Left ventricle myocardium inferior (tissue), 1 donor: Measurements from ENCODE around the gene JAK3. TPM values are rescaled to one million over a fixed set of nuclear protein-coding genes. Genes with fewer than 3 reads are reported as not detected.

Experiments used
- DNase-seq: peaks from one replicate; pipeline ENCODE4 v3.0.0-alpha.2; 2020
- H3K27ac ChIP-seq: fragments of 200-600 bp; replicated peaks from 2 replicates; pipeline ENCODE4 v1.8.0; 2021
- H3K27me3 ChIP-seq: fragments of 200-600 bp; 2 replicates; pipeline ENCODE4 v1.8.0; 2021; ENCODE audit warnings: low read depth
- H3K36me3 ChIP-seq: fragments of 200-600 bp; 2 replicates; pipeline ENCODE4 v1.8.0; 2021
- H3K4me1 ChIP-seq: fragments of 200-600 bp; 2 replicates; pipeline ENCODE4 v1.8.0; 2021
- H3K4me3 ChIP-seq: fragments of 200-600 bp; 2 replicates; pipeline ENCODE4 v1.8.0; 2021; ENCODE audit warnings: mild to moderate bottlenecking, moderate library complexity
- H3K9me3 ChIP-seq: fragments of 200-600 bp; replicated peaks from 2 replicates; pipeline ENCODE4 v1.8.0; 2021
- CTCF ChIP-seq: fragments of 200-600 bp; IDR thresholded peaks from 2 replicates; pipeline ENCODE4 v1.8.0; 2021; ENCODE audit warnings: antibody characterized with exemption, mild to moderate bottlenecking, borderline replicate concordance
- intact Hi-C: fragments of 100-400 bp; cut with micrococcal nuclease; formaldehyde crosslinking; loops from one replicate; pipeline ENCODE4 v1.11.0; 2022
- total RNA-seq: library from RNA; stranded (reverse); fragmentation: NEBNext Ultra II Directional; extraction: Animal tissue kit (Norgen Biotek cat#: 25700); gene quantifications from one replicate; pipeline ENCODE4 v1.2.1, GENCODE V29; 2021
- donor health status: DM: no; HTN: yes; CAD: no; lungs with severe emphysema.

JAK3 gene
- total RNA-seq, 1 donor from 2014 or later: 1.7 TPM

DNA sequence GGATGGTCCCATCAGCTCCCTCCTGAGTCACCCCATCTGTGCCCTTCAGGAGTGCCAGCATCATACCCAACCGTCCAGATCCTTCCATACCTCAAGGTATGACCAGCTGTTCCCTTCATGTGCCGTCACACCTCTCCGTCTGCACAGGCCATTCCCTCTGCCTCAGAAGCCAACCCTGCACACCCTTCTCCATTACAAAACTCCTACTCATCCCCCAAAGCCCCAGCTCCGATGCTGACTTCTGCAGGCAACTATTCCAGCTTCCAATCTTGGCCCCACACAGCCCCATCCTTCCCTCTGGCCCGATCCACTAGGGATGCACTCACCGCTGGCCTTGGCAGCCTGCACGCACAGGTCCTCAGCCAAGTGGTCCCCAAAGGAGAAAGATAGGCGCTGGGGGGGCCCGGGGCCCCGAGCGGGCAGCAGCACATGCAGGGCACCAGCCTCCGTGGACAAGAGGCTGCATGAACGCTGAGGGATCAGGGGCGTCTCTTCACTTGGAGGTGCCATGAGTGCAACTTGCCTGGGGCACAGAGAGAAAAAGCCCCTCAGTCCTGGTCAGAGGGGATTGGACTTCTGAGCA is 3.8 kb downstream of the JAK3 start:
- Histone ChIP-seq H3K9me3 (no peaks in the 10 kb centered on the region), H3K4me3 (no peak overlapping the region), H3K27ac (no peak overlapping the region), H3K27me3 (peaks cover 91% of the 10 kb centered on the region), H3K36me3 (no peaks in the 10 kb centered on the region), H3K4me1 (peaks cover 24% of the 10 kb centered on the region)
- no peak for DNase-seq
- intact Hi-C loops: no loop called here
- TF ChIP-seq CTCF: no peak

- intact Hi-C loops: no loop called here
- Histone ChIP-seq H3K4me1 (peaks cover 24% of the 10 kb centered on the region), H3K36me3 (no peaks in the 10 kb centered on the region), H3K27me3 (peaks cover 97% of the 10 kb centered on the region), H3K4me3 (no peak overlapping the region), H3K9me3 (no peaks in the 10 kb centered on the region), H3K27ac (no peak overlapping the region)
- DNase-seq: no peak
- TF ChIP-seq CTCF: no peak
Observed at GRCh38 chr19:17843292-17843827, 4.4 kb downstream of the JAK3 start.

GRCh38 chr19:17842663-17843291 is 5.0 kb downstream of the JAK3 start:
- intact Hi-C loops: no loop called here
- peaks cover 20% of the 10 kb centered on the region for H3K4me1 ChIP-seq
- DNase-seq: no peak
- peaks cover 98% of the 10 kb centered on the region for H3K27me3 ChIP-seq
- no peak overlapping the region for H3K27ac ChIP-seq
- peak overlapping the region; percentile 51 for H3K4me3 ChIP-seq
- H3K9me3 ChIP-seq: no peaks in the 10 kb centered on the region
- TF ChIP-seq CTCF: no peak
- no peaks in the 10 kb centered on the region for H3K36me3 ChIP-seq

GRCh38 chr19:17841810-17842662 is 5.7 kb downstream of the JAK3 start:
- no peaks in the 10 kb centered on the region for H3K36me3 ChIP-seq
- DNase-seq: peak; percentile 72
- intact Hi-C loops: no loop called here
- H3K4me3 ChIP-seq: peak overlapping the region; percentile 51
- H3K27ac ChIP-seq: no peak overlapping the region
- H3K9me3 ChIP-seq: no peaks in the 10 kb centered on the region
- H3K4me1 ChIP-seq: peaks cover 15% of the 10 kb centered on the region
- TF ChIP-seq CTCF: no peak
- H3K27me3 ChIP-seq: peaks cover 98% of the 10 kb centered on the region

DNA sequence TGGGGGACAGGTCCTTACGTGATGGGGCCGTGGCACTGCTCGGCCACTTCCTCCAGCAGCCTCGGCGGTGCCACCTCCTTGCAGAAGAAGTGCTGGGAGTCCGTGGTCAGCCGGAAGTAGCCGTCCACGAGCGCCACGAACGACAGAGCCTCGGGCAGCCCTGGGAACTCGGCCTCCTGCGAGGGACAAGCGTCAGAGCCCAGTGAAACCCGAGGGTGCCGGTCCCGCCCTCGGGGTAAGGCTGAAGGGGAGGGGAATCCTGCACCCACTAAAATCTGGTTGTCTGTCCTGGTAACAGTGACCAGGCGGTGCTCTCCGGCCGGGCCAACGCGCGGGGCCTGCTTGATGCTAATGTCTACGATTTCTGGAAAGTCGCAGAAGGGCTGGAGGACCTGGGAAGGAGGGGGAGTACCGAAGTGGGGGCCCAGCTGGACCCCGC is 6.4 kb downstream of the JAK3 start:
- H3K36me3 ChIP-seq: no peaks in the 10 kb centered on the region
- no peak for DNase-seq
- H3K27ac ChIP-seq: no peak overlapping the region

More for the DNA sequence above, 6.4 kb downstream of the JAK3 start:
- no peaks in the 10 kb centered on the region for H3K9me3 ChIP-seq
- intact Hi-C loops: no loop called here
- H3K4me1 ChIP-seq: peaks cover 15% of the 10 kb centered on the region
- TF ChIP-seq CTCF: no peak
- peak overlapping the region; percentile 51 for H3K4me3 ChIP-seq
- H3K27me3 ChIP-seq: peaks cover 93% of the 10 kb centered on the region
